Urinary bladder (tissue), 4 donors: ENCODE measurements around the gene ZBTB49. TPM values are rescaled to one million over a fixed set of nuclear protein-coding genes. Genes with fewer than 3 reads are reported as not detected.

Experiments
- DNase-seq: peaks from one replicate; pipeline ENCODE4 v3.0.0-alpha.2; 2015; ENCODE audit errors: extremely low spot score
- H3K27ac ChIP-seq: one replicate; pipeline ENCODE4 v1.5.1; 2013; ENCODE audit warnings: low read depth, mild to moderate bottlenecking, moderate library complexity
- H3K36me3 ChIP-seq: one replicate; pipeline ENCODE4 v1.6.1; 2013; ENCODE audit warnings: mild to moderate bottlenecking, moderate library complexity; ENCODE audit not compliant: insufficient read depth
- H3K4me1 ChIP-seq: one replicate; pipeline ENCODE4 v1.6.1; 2013; ENCODE audit warnings: mild to moderate bottlenecking, moderate library complexity; ENCODE audit not compliant: insufficient read depth
- H3K4me3 ChIP-seq: one replicate; pipeline ENCODE4 v1.5.1; 2013; ENCODE audit warnings: low read depth, low read length
- WGBS: extraction: QIAGEN DNeasy Blood & Tissue Kit; methylation state at CpG from one replicate; pipeline ENCODE4 v1.1.7; 2013; 5-methylcytosine and 5-hydroxymethylcytosine counted together
- polyA plus RNA-seq: library from polyadenylated mRNA; stranded (reverse); fragments of 200-250 nt; gene quantifications from one replicate; pipeline ENCODE4 v1.2.3, GENCODE V29; 2013
- total RNA-seq: library from RNA; depleted of rRNA; stranded (reverse); fragments of >200 nt; gene quantifications from one replicate; pipeline ENCODE4 v1.2.3, GENCODE V29; 2014
- donor health status: healthy with polysubstance abuse.
- donor health status: healthy.

Gene ZBTB49
- total and polyA plus RNA-seq, 2 donors, result 5.9 to 8.2 TPM

DNA sequence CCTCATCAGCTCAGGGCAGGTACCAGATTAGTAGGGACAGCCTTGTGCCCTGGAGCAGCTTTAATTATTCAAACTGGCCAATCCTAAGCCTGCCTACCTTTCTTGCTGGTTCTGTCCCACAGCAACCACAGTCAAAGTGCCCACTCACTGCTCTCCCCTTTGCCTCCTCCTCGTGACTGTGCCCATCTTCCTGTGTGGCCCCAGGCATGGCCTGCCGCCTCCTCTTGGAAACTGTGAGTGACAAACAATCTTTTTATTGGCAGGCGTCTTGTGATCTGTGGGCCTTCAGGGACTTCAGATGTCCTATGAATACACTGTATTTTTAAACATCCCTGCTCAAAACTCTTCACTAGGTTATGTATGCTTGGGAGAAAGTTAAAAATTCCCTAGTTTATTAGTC is 74.0 kb downstream of the ZBTB49 start:
- no peaks in the 10 kb centered on the region for H3K36me3 ChIP-seq
- H3K4me1 ChIP-seq, result no peaks in the 10 kb centered on the region
- WGBS, result 65% methylated on average over 3 of the region's 3 CpGs
- no peak overlapping the region for H3K27ac ChIP-seq
- no peak for DNase-seq
- no peak overlapping the region for H3K4me3 ChIP-seq

- 75% methylated on average over 9 of the region's 9 CpGs for WGBS
- Histone ChIP-seq H3K4me3 (no peak overlapping the region), H3K27ac (no peak overlapping the region), H3K36me3 (no peaks in the 10 kb centered on the region), H3K4me1 (no peaks in the 10 kb centered on the region)
- DNase-seq, result no peak
Observed at GRCh38 chr4:4364486-4365208, 74.6 kb downstream of the ZBTB49 start.

GRCh38 chr4:4368809-4369580 is 78.9 kb downstream of the ZBTB49 start:
- Histone ChIP-seq H3K36me3 (no peaks in the 10 kb centered on the region), H3K4me3 (no peak overlapping the region), H3K27ac (no peak overlapping the region), H3K4me1 (no peaks in the 10 kb centered on the region)
- 67% methylated on average over 11 of the region's 11 CpGs for WGBS
- no peak for DNase-seq

Other genes with a start within 250 kb of the ZBTB49 start
- gene OTOP1, start 63.3 kb upstream of the ZBTB49 start, total RNA-seq, result not detected
- gene OTOP1, start 63.3 kb upstream of the ZBTB49 start, polyA plus RNA-seq, result not detected
- 33.0 TPM for gene TMEM128, start 42.0 kb upstream of the ZBTB49 start, total RNA-seq
- gene TMEM128, start 42.0 kb upstream of the ZBTB49 start, polyA plus RNA-seq, result 31.3 TPM
- gene LYAR, start 97 bp upstream of the ZBTB49 start, total RNA-seq, result 9.1 TPM
- gene LYAR, start 97 bp upstream of the ZBTB49 start, polyA plus RNA-seq, result 14.2 TPM
- gene NSG1, start 96.9 kb downstream of the ZBTB49 start, total RNA-seq, result 5.4 TPM
- 10.5 TPM for gene NSG1, start 96.9 kb downstream of the ZBTB49 start, polyA plus RNA-seq